Right cardiac atrium (tissue), 5 donors: ENCODE data around the gene PDE6A. TPM values are rescaled to one million over a fixed set of nuclear protein-coding genes. Genes with fewer than 3 reads are reported as not detected.
A peak's percentile ranks its signal among the peaks of the same experiment; 100 is the strongest.

Source experiments
- ATAC-seq, 2 donors: fragments of 200-7000 bp; cut with Tn5 transposase; one replicate each; pipeline versions ENCODE4 v1.8.0 to v1.9.1; 2020; ENCODE audit warnings: moderate library complexity in 2 of 2, mild to moderate bottlenecking in 1 of 2
- DNase-seq, 3 donors: peaks; one replicate each; pipeline ENCODE4 v3.0.0-alpha.2; 2020
- H3K27ac ChIP-seq: one replicate; pipeline ENCODE4 v1.5.1; 2013; ENCODE audit warnings: mild to moderate bottlenecking, low read length, control low read depth, moderate library complexity
- H3K27me3 ChIP-seq: one replicate; pipeline ENCODE4 v1.6.1; 2013; ENCODE audit not compliant: control insufficient read depth, insufficient read depth
- H3K4me1 ChIP-seq: one replicate; pipeline ENCODE4 v1.6.1; 2013; ENCODE audit warnings: low read length; ENCODE audit not compliant: control insufficient read depth, insufficient read depth
- H3K4me3 ChIP-seq: one replicate; pipeline ENCODE4 v1.5.1; 2013; ENCODE audit warnings: low read length, control low read depth
- H3K9me3 ChIP-seq: one replicate; pipeline ENCODE4 v1.6.1; 2013; ENCODE audit warnings: low read length; ENCODE audit not compliant: control insufficient read depth
- WGBS: extraction: QIAGEN DNeasy Blood & Tissue Kit; methylation state at CpG from one replicate; pipeline ENCODE4 v1.1.7; 2013; 5-methylcytosine and 5-hydroxymethylcytosine counted together
- intact Hi-C, 4 donors: fragments of 100-400 bp; cut with DNase I; formaldehyde crosslinking; loops; one replicate each; pipeline versions ENCODE4 v1.11.0 to v1.14.0; 2022 to 2023
- polyA plus RNA-seq: library from polyadenylated mRNA; stranded (reverse); fragments of 200-250 nt; gene quantifications from one replicate; pipeline ENCODE4 v1.2.3, GENCODE V29; 2013
- total RNA-seq, 4 donors: library from RNA; stranded (reverse); fragmentation: NEBNext Ultra II Directional; extraction: Animal tissue kit (Norgen Biotek cat#: 25700); gene quantifications; one replicate each; pipeline ENCODE4 v1.2.1, GENCODE V29; 2021
- donor health status: healthy with polysubstance abuse.
- donor health status: DM: no; HTN: yes; CAD: no.
- donor health status: DM: no; HTN: no; CAD: no.
- donor health status: DM: no; HTN: yes; CAD: no; lungs with severe emphysema.
- donor health status: DM: yes; HTN: yes; CAD: no.

The PDE6A gene
- total and polyA plus RNA-seq, 5 donors, result 0.06 to 0.11 (median 0.07) TPM; not detected in 2

- peak overlapping the region; percentile 36 for H3K27ac ChIP-seq
- peak; percentile 91 to 92 for ATAC-seq
- no peak overlapping the region for H3K4me3 ChIP-seq
- no peaks in the 10 kb centered on the region for H3K27me3 ChIP-seq
- WGBS, result 39% methylated on average over 4 of the region's 4 CpGs
- no peaks in the 10 kb centered on the region for H3K9me3 ChIP-seq
- H3K4me1 ChIP-seq, result no peaks in the 10 kb centered on the region
- intact Hi-C loops, result no loop called here
- DNase-seq, result peak; percentile 79 to 90 (median 88)
Measured at GRCh38 chr5:149857499-149857898, 87.1 kb downstream of the PDE6A start.

DNA sequence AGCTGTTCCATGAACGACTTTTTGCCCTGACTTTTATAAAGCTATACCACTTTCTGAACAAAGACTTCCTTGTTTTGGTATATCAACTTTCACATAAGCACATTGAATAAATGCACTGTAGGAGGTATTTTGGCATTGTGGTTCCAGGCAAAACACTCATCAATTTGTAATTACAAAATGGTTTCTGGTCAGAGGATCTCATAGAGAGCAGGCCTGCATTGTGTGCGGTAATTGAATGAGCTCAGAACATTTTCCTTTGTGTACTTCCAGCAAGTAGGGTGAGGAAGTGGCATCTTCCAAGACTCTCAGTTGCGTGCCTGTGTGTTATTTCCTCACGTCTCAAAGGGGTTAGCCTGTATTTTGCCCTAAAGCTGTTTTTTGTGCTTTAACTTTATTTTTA lies 89.2 kb downstream of the PDE6A start:
- Histone ChIP-seq H3K9me3 (no peaks in the 10 kb centered on the region), H3K4me3 (no peak overlapping the region), H3K27ac (no peak overlapping the region), H3K27me3 (no peaks in the 10 kb centered on the region), H3K4me1 (no peaks in the 10 kb centered on the region)
- intact Hi-C loops, result no loop called here
- DNase-seq (no peak), ATAC-seq (no peak)
- 70% methylated on average over 4 of the region's 4 CpGs for WGBS

- WGBS, result 75% methylated on average over 3 of the region's 3 CpGs
- DNase-seq, result no peak
- intact Hi-C loops, result no loop called here
- H3K4me1 ChIP-seq, result no peaks in the 10 kb centered on the region
- no peak overlapping the region for H3K4me3 ChIP-seq
- H3K27me3 ChIP-seq, result no peaks in the 10 kb centered on the region
- no peaks in the 10 kb centered on the region for H3K9me3 ChIP-seq
- ATAC-seq, result no peak
- no peak overlapping the region for H3K27ac ChIP-seq
Measured at GRCh38 chr5:149854866-149855265, 89.7 kb downstream of the PDE6A start.

- DNase-seq, result no peak
- no peaks in the 10 kb centered on the region for H3K9me3 ChIP-seq
- no peaks in the 10 kb centered on the region for H3K4me1 ChIP-seq
- no peaks in the 10 kb centered on the region for H3K27me3 ChIP-seq
- no peak overlapping the region for H3K27ac ChIP-seq
- WGBS, result 71% methylated on average over 3 of the region's 3 CpGs
- ATAC-seq, result no peak
- H3K4me3 ChIP-seq, result no peak overlapping the region
- intact Hi-C loops, result no loop called here
Measured at GRCh38 chr5:149853701-149854100, 90.9 kb downstream of the PDE6A start.

DNA sequence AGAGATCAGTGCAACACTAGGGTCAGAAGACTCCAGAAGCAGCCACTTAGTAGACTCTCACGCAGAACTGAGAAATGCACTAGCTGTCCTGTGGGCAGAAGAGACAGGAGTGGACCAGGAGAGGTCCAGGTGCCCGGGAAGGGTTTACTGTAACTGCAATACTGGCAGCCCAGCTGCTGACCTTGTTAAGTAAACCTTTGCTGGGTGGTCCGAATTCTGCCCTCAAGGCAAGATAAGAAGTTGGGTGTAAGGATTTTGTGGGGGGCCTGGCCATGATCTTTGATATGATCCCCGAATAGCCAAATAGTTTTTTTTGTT lies 91.3 kb downstream of the PDE6A start:
- H3K9me3 ChIP-seq, result no peaks in the 10 kb centered on the region
- no peak overlapping the region for H3K4me3 ChIP-seq
- H3K27me3 ChIP-seq, result no peaks in the 10 kb centered on the region
- WGBS, result 61% methylated on average over 4 of the region's 4 CpGs
- intact Hi-C loops, result no loop called here
- H3K4me1 ChIP-seq, result no peaks in the 10 kb centered on the region
- no peak overlapping the region for H3K27ac ChIP-seq
- peak in 1 of 2 donors; percentile 3 for ATAC-seq
- no peak for DNase-seq

DNA sequence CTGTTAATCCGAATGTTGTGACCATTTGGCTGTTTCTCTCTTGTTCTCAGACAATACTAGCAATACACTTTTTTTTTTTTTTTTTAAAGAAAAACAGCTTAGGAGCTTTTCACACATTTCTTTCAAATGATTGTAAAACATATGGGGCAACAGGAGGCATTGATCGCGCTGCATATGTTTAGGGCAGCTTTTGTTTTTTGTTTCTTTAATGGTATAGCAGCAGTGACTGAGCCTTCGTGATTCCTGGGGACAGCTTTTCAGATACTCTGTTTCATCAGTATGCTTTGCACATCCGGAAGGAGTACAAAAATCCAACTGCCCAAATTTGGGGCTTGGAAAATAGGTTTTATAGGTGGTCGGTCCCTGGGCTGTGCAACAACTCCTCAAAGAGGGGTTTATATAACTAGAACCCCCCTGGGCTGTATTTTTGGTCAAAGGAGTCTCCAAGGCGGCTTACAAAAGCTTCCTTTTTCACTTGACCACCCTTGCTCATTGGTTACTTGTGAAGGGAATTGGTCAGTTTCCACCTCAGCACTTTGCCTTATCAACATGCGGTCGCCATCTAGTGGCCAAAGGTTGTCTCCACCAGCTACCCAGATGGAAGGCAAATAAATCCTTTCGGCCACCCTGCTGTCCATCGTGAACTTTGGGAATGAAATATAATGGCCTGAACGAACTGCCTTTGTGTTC lies 91.8 kb downstream of the PDE6A start:
- ATAC-seq, result peak; percentile 59 to 66
- H3K9me3 ChIP-seq, result no peaks in the 10 kb centered on the region
- no peak overlapping the region for H3K27ac ChIP-seq
- 40% methylated on average over 12 of the region's 12 CpGs for WGBS
- H3K4me3 ChIP-seq, result no peak overlapping the region
- peak; percentile 73 to 90 (median 80) for DNase-seq
- H3K4me1 ChIP-seq, result no peaks in the 10 kb centered on the region
- no peaks in the 10 kb centered on the region for H3K27me3 ChIP-seq
- intact Hi-C loops, result no loop called here

- ATAC-seq (no peak), DNase-seq (no peak)
- no peaks in the 10 kb centered on the region for H3K9me3 ChIP-seq
- no peak overlapping the region for H3K4me3 ChIP-seq
- no peaks in the 10 kb centered on the region for H3K4me1 ChIP-seq
- H3K27me3 ChIP-seq, result no peaks in the 10 kb centered on the region
- intact Hi-C loops, result no loop called here
- H3K27ac ChIP-seq, result no peak overlapping the region
Measured at GRCh38 chr5:149851211-149851610, 93.4 kb downstream of the PDE6A start.

DNA sequence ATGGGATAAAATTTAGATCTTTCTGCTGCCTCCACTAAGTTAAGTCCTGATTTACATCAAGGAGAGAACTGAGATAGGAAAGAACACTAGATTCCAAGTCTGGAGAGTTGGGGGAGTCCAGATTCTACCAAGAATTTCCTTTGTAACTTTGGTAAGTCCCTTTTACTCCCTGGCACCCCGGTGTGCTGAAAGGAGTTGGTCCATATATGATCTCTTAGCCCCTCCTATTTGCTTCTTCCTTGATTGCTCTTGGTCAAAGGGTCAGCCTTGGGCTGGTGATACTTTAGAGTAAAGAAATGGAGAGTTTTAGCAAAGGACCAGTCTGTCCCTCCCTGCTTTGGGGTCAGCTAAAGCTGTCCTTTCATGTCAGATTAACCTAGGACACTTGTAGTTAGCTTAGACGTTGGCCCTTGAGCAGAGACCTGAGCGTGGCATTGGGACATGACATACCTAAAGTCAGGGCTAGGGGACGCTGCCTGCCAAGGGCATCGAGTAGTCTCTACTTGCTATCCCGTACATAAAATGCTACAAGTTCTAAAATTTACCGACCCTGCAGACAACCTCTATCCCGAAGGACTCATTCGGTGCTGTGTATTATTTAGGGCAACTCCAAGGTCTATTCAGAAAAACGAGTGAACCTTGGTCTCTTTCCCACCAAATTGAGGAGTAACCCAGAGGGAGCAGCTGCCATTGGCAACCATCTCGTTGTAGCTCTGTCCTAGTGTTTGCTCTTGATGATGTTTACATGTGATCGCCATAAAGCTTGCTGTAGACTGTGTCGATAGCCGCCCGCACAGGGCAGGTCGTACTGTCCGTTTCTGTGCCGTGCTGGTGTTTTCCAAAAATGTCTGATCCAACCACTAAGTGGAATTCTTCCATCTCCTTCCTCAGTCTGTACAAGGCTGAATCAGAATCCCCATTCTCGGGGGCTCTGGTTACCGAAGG lies 94.4 kb downstream of the PDE6A start:
- Histone ChIP-seq H3K4me1 (no peaks in the 10 kb centered on the region), H3K4me3 (no peak overlapping the region), H3K27me3 (no peaks in the 10 kb centered on the region), H3K27ac (no peak overlapping the region), H3K9me3 (no peaks in the 10 kb centered on the region)
- WGBS, result 90% methylated on average over 20 of the region's 20 CpGs
- intact Hi-C loops, result no loop called here
- DNase-seq (no peak), ATAC-seq (no peak)

DNA sequence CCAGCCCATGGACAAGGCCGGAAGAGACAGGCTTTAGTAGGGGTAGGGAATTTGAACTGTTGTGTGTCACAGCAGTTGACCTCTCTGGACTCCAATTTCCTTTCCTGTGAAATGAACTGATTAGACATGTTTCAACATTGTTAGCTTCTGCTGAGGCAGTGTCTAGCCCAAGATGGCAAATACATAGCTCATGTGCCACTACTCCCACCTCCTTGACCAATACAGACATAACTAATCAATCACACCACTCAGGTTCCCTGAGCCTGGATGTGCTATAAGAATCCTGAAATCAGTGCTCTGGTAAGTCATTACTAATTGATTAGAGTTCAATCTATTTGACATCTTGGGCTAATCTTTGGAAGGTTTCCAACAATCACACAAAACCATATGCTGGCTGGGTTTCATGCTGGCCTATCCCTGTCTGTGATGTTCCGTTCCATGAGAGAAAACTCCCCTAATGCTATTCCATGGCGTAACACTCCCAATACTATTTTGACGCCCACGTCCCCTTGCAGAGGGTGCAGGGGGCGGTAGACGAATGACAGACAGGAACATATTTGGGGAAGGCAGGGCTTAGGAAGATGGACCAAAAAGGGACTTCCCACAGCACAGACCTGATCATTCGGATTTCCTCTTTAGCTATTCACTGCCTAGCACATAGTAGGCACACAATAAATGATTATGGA lies 95.2 kb downstream of the PDE6A start:
- 94% methylated on average over 8 of the region's 8 CpGs for WGBS
- Histone ChIP-seq H3K9me3 (no peaks in the 10 kb centered on the region), H3K27ac (no peak overlapping the region), H3K27me3 (no peaks in the 10 kb centered on the region), H3K4me3 (no peak overlapping the region), H3K4me1 (no peaks in the 10 kb centered on the region)
- intact Hi-C loops, result no loop called here
- no peak for ATAC-seq
- no peak for DNase-seq

DNA sequence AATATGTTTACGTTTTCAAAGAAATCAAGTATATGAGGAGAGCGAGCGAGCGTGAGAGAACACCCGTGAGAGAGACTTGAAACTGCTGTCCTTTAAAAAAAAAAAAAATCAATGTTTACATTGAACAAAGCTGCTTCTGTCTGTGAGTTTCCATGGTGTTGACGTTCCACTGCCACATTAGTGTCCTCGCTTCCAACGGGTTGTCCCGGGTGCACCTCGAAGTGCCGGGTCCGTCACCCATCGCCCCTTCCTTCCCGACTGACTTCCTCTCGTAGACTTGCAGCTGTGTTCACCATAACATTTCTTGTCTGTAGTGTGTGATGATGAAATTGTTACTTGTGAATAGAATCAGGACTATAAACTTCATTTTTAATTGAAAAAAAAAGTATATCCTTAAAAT lies 97.0 kb downstream of the PDE6A start:
- no peaks in the 10 kb centered on the region for H3K27me3 ChIP-seq
- 85% methylated on average over 15 of the region's 15 CpGs for WGBS
- H3K4me3 ChIP-seq, result no peak overlapping the region
- no peaks in the 10 kb centered on the region for H3K4me1 ChIP-seq
- DNase-seq, result no peak
- H3K27ac ChIP-seq, result no peak overlapping the region
- intact Hi-C loops, result no loop called here
- no peaks in the 10 kb centered on the region for H3K9me3 ChIP-seq
- ATAC-seq, result no peak

- H3K4me3 ChIP-seq, result no peak overlapping the region
- H3K4me1 ChIP-seq, result no peaks in the 10 kb centered on the region
- H3K27me3 ChIP-seq, result no peaks in the 10 kb centered on the region
- H3K27ac ChIP-seq, result no peak overlapping the region
- H3K9me3 ChIP-seq, result no peaks in the 10 kb centered on the region
- DNase-seq (no peak), ATAC-seq (peak in 1 of 2 donors; percentile 11)
- intact Hi-C loops, result no loop called here
- 90% methylated on average over 5 of the region's 5 CpGs for WGBS
Measured at GRCh38 chr5:149846021-149846420, 98.6 kb downstream of the PDE6A start.
